GM21367 (cell line): ENCODE data around the gene NEFH.
"Not testable (repeated sequence)": the region's sequence is repeated elsewhere in the genome, so short reads cannot be mapped to it uniquely, and the experiment has no call there.

Experiments
- ATAC-seq: cut with Tn5 transposase; IDR thresholded peaks from one replicate; pipeline ENCODE4 v1.9.1; 2021; ENCODE audit not compliant: unreplicated experiment

Gene NEFH

GRCh38 chr22:29489127-29489780 is 9.2 kb downstream of the NEFH start:
- ATAC-seq = not testable (repeated sequence)

GRCh38 chr22:29491012-29491411 is 11.0 kb downstream of the NEFH start:
- no peak for ATAC-seq

GRCh38 chr22:29493636-29494035 is 13.6 kb downstream of the NEFH start:
- no peak for ATAC-seq

GRCh38 chr22:29499852-29500251 is 19.8 kb downstream of the NEFH start:
- ATAC-seq = no peak

- no peak for ATAC-seq
Observed at GRCh38 chr22:29503811-29504372, 23.9 kb downstream of the NEFH start.

- ATAC-seq = no peak
Observed at GRCh38 chr22:29509298-29509697, 29.3 kb downstream of the NEFH start.

- ATAC-seq = no peak
Observed at GRCh38 chr22:29509815-29510214, 29.8 kb downstream of the NEFH start.

GRCh38 chr22:29510542-29510941 is 30.5 kb downstream of the NEFH start:
- no peak for ATAC-seq

- no peak for ATAC-seq
Observed at GRCh38 chr22:29511126-29511862, 31.3 kb downstream of the NEFH start.

- ATAC-seq = no peak
Observed at GRCh38 chr22:29512031-29512430, 32.0 kb downstream of the NEFH start.

- ATAC-seq = no peak
Observed at GRCh38 chr22:29517215-29517908, 37.3 kb downstream of the NEFH start.

GRCh38 chr22:29518427-29518826 is 38.4 kb downstream of the NEFH start:
- ATAC-seq = no peak

- ATAC-seq = no peak
Observed at GRCh38 chr22:29519996-29520395, 40.0 kb downstream of the NEFH start.

GRCh38 chr22:29520851-29521250 is 40.8 kb downstream of the NEFH start:
- no peak for ATAC-seq

GRCh38 chr22:29521526-29521925 is 41.5 kb downstream of the NEFH start:
- ATAC-seq = no peak

GRCh38 chr22:29523761-29524160 is 43.7 kb downstream of the NEFH start:
- no peak for ATAC-seq

GRCh38 chr22:29524442-29525191 is 44.6 kb downstream of the NEFH start:
- no peak for ATAC-seq

GRCh38 chr22:29528144-29528543 is 48.1 kb downstream of the NEFH start:
- no peak for ATAC-seq

- no peak for ATAC-seq
Observed at GRCh38 chr22:29530716-29531115, 50.7 kb downstream of the NEFH start.

GRCh38 chr22:29531419-29531818 is 51.4 kb downstream of the NEFH start:
- ATAC-seq = no peak

GRCh38 chr22:29536411-29536810 is 56.4 kb downstream of the NEFH start:
- ATAC-seq = no peak
